ENCODE measurements around the gene OSBPL8.
"Not testable (repeated sequence)": the region's sequence is repeated elsewhere in the genome, so short reads cannot be mapped to it uniquely, and the experiment has no call there.

Gene OSBPL8

GRCh38 chr12:76495556-76495955, 64.0 kb downstream of the OSBPL8 start:
- no peak overlapping the region for H3K27ac Mint-ChIP-seq
- peaks cover 4% of the 10 kb centered on the region for H3K4me1 Mint-ChIP-seq (ENCODE audit: low read depth)
- H3K36me3 Mint-ChIP-seq (ENCODE audit: low read depth), result peaks cover 27% of the 10 kb centered on the region
- no peak overlapping the region for H3K4me3 Mint-ChIP-seq
- H3K9me3 Mint-ChIP-seq, result peaks cover 24% of the 10 kb centered on the region
- DNase-seq (ENCODE audit: low spot score), result no peak
- no peaks in the 10 kb centered on the region for H3K27me3 Mint-ChIP-seq (ENCODE audit: low read depth)

- Mint-ChIP-seq H3K9me3 (peaks cover 24% of the 10 kb centered on the region), H3K27me3 (ENCODE audit: low read depth) (no peaks in the 10 kb centered on the region), H3K36me3 (ENCODE audit: low read depth) (peaks cover 42% of the 10 kb centered on the region), H3K4me3 (no peak overlapping the region), H3K27ac (no peak overlapping the region), H3K4me1 (ENCODE audit: low read depth) (peaks cover 4% of the 10 kb centered on the region)
- DNase-seq (ENCODE audit: low spot score), result no peak
These were observed 68.3 kb downstream of the OSBPL8 start for GRCh38 chr12:76491292-76491691.

DNA sequence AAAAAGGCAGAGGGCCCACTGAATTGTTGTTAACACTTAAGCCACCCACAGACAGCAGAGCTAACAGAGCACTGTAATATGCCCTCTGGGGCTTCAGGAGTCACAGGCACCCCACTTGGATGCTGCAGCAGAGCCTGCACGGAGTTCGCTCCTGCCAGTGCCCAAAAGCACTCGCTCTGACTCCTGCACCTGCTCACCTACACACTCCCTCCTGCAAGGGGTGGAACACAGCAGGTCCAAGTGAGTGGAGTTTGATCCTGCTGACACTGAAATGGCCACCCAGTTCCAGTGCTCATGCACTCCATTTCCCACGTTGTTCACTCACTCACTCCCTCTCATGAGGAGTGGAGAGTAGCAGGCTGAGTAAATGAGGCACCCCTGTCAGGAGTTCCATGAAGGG, 68.8 kb downstream of the OSBPL8 start:
- peaks cover 42% of the 10 kb centered on the region for H3K36me3 Mint-ChIP-seq (ENCODE audit: low read depth)
- no peak overlapping the region for H3K27ac Mint-ChIP-seq
- no peak overlapping the region for H3K4me3 Mint-ChIP-seq
- peaks cover 23% of the 10 kb centered on the region for H3K9me3 Mint-ChIP-seq
- H3K4me1 Mint-ChIP-seq (ENCODE audit: low read depth), result peaks cover 6% of the 10 kb centered on the region
- no peak for DNase-seq (ENCODE audit: low spot score)
- H3K27me3 Mint-ChIP-seq (ENCODE audit: low read depth), result no peaks in the 10 kb centered on the region

- DNase-seq (ENCODE audit: low spot score), result no peak
- H3K4me3 Mint-ChIP-seq, result no peak overlapping the region
- peaks cover 18% of the 10 kb centered on the region for H3K9me3 Mint-ChIP-seq
- no peak overlapping the region for H3K27ac Mint-ChIP-seq
- H3K4me1 Mint-ChIP-seq (ENCODE audit: low read depth), result peaks cover 6% of the 10 kb centered on the region
- H3K27me3 Mint-ChIP-seq (ENCODE audit: low read depth), result no peaks in the 10 kb centered on the region
- H3K36me3 Mint-ChIP-seq (ENCODE audit: low read depth), result peaks cover 40% of the 10 kb centered on the region
These were observed 69.8 kb downstream of the OSBPL8 start for GRCh38 chr12:76489737-76490136.

GRCh38 chr12:76486011-76486410, 73.6 kb downstream of the OSBPL8 start:
- no peak overlapping the region for H3K27ac Mint-ChIP-seq
- no peak overlapping the region for H3K4me3 Mint-ChIP-seq
- peaks cover 5% of the 10 kb centered on the region for H3K4me1 Mint-ChIP-seq (ENCODE audit: low read depth)
- H3K9me3 Mint-ChIP-seq, result no peaks in the 10 kb centered on the region
- peaks cover 25% of the 10 kb centered on the region for H3K36me3 Mint-ChIP-seq (ENCODE audit: low read depth)
- H3K27me3 Mint-ChIP-seq (ENCODE audit: low read depth), result no peaks in the 10 kb centered on the region
- DNase-seq (ENCODE audit: low spot score), result no peak

DNA sequence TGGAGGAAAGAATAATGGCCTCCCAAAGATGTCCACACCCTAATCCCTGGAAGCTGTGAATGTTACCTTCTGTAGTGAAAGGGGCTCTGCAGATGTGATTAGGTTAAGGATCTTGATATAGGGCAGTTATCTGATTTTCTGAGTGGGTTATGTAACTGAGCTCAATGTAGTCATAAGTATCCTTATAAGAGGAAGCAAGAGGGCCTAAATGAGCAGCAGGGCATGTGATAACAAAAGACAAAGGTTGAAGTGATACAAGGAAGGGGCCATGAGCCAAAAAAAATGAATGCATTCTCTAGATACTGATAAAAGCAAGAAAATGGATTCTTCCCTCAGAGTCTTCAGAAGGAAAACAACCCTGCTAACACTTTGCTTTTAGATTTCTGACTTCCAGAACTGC, 78.8 kb downstream of the OSBPL8 start:
- peaks cover 5% of the 10 kb centered on the region for H3K4me1 Mint-ChIP-seq (ENCODE audit: low read depth)
- H3K4me3 Mint-ChIP-seq, result no peak overlapping the region
- no peak overlapping the region for H3K27ac Mint-ChIP-seq
- H3K36me3 Mint-ChIP-seq (ENCODE audit: low read depth), result peaks cover 8% of the 10 kb centered on the region
- H3K27me3 Mint-ChIP-seq (ENCODE audit: low read depth), result no peaks in the 10 kb centered on the region
- no peaks in the 10 kb centered on the region for H3K9me3 Mint-ChIP-seq
- no peak for DNase-seq (ENCODE audit: low spot score)

DNA sequence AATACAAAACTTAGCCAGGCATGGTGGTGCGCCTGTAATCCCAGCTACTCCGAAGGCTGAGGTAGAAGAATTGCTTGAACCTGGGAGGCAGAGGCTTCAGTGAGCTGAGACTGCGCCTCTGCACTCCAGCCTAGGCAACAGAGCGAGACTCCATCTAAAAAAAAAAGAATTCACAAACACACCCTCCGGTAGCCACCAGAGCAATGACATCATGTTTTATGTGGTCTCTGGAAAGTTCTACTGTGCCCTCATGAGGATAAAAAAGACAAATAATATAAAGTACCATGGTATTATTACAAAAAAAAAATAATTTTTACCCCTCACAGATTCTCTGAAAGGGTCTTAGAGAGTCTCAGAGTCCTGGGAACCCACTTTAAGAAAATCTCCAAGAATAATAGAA, 81.5 kb downstream of the OSBPL8 start:
- H3K36me3 Mint-ChIP-seq (ENCODE audit: low read depth), result peaks cover 5% of the 10 kb centered on the region
- no peak overlapping the region for H3K27ac Mint-ChIP-seq
- no peak overlapping the region for H3K4me3 Mint-ChIP-seq
- peaks cover 5% of the 10 kb centered on the region for H3K4me1 Mint-ChIP-seq (ENCODE audit: low read depth)
- H3K9me3 Mint-ChIP-seq, result no peaks in the 10 kb centered on the region
- no peaks in the 10 kb centered on the region for H3K27me3 Mint-ChIP-seq (ENCODE audit: low read depth)
- no peak for DNase-seq (ENCODE audit: low spot score)

DNA sequence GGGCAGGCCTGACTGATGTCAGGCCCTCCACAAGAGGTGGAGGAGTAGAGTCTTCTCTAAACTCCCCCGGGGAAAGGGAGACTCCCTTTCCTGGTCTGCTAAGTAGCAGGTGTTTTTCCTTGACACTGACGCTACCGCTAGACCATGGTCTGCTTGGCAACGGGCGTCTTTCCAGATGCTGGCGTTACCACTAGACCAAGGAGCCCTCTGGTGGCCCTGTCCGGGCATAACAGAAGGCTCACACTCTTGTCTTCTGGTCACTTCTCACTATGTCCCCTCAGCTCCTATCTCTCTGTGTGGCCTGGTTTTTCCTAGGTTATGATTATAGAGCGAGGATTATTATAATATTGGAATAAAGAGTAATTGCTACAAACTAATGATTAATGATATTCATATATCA, 86.7 kb downstream of the OSBPL8 start:
- H3K36me3 Mint-ChIP-seq (ENCODE audit: low read depth); DNase-seq (ENCODE audit: low spot score); H3K27ac Mint-ChIP-seq; H3K4me1 Mint-ChIP-seq (ENCODE audit: low read depth); H3K4me3 Mint-ChIP-seq; H3K9me3 Mint-ChIP-seq; H3K27me3 Mint-ChIP-seq (ENCODE audit: low read depth): not testable (repeated sequence)

DNA sequence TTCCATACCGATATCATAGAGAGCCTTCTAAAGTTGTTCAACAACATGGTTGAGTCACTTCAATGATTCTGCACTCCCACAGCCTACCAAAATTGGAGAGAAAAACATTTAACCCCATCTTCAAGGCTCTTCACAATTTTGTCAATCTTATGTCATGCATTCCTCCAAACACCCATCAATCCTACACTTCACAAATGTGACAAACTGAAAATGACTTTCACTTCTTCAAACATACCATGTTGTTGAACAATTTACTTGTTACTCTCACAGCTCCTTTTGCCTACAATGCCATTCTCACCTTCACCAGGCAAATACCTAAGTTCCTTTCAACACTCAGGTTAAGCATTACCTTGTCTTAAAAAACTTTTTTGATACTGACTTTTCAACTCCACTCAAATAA, 88.0 kb downstream of the OSBPL8 start:
- no peak overlapping the region for H3K27ac Mint-ChIP-seq
- H3K9me3 Mint-ChIP-seq, result no peaks in the 10 kb centered on the region
- peaks cover 8% of the 10 kb centered on the region for H3K4me1 Mint-ChIP-seq (ENCODE audit: low read depth)
- no peak for DNase-seq (ENCODE audit: low spot score)
- no peak overlapping the region for H3K4me3 Mint-ChIP-seq
- H3K27me3 Mint-ChIP-seq (ENCODE audit: low read depth), result no peaks in the 10 kb centered on the region
- H3K36me3 Mint-ChIP-seq (ENCODE audit: low read depth), result peaks cover 2% of the 10 kb centered on the region

DNA sequence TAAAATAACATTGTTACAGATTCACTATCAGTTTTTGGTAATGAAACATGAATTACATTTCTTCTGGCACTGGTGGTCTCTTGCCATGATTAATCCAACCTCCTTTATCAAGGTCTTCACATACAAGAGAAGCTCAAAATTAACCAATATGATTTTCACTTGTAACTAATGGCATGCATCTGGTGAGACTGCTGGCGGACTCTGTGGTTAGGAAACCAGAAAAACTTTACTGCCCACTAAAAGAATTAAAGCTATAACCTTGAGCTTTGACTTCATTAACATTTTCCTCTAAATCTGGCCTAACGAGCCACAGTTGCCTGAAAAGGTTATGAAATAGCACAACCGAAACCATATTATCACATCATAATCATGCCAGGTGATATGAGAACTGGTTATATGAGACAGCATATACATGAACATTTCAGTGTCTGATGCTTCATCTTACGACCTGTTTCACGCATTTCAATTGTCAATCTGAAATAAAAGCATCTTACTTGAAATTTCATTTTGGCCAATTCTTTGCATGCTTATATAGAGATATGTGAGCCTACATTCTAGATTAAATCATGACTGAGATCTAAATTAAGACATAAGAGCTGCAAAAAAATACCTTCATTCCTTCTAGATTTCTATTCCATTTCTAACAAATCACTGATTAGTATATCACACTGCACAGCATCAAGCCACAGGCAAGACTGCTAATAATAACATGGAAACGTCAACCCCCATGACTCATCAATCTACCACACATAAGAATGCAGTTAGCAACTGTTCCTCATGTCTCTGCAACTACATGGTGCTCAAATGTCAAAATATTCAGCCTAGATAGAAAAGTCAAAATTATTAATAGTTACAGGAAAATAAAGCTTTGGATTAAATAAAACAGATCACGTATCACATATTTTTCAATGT, 89.3 kb downstream of the OSBPL8 start:
- H3K27ac Mint-ChIP-seq, result no peak overlapping the region

DNA sequence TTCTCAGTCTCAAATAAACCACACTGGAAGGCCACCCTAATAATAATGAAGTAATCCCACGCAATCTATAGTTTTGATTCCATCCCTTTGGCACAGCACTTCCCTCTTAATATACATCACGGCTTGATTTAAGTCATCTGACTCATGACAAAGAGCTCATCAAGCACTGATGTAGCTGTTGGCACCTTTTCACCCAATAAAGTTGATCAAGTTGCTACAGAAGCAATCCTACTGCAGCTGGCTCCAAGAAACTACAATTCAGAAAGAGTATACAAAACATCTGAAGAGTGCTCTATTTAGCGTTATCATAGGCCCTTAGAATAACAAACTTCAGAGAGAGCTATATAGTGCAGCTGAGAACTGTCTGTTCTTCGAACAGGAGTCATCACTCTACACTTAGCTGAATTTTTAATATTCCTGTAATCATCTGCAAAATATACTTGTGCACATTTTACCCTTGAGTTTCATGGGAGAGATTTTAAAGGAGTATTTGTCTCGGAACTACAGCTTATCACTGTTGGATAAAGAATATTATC, 94.9 kb downstream of the OSBPL8 start:
- Mint-ChIP-seq H3K4me3 (no peak overlapping the region), H3K27me3 (ENCODE audit: low read depth) (no peaks in the 10 kb centered on the region), H3K27ac (no peak overlapping the region), H3K4me1 (ENCODE audit: low read depth) (peaks cover 20% of the 10 kb centered on the region), H3K9me3 (no peaks in the 10 kb centered on the region), H3K36me3 (ENCODE audit: low read depth) (no peaks in the 10 kb centered on the region)
- DNase-seq (ENCODE audit: low spot score), result no peak

More for the DNA sequence above, 89.3 kb downstream of the OSBPL8 start:
- Mint-ChIP-seq H3K27me3 (ENCODE audit: low read depth) (no peaks in the 10 kb centered on the region), H3K9me3 (no peaks in the 10 kb centered on the region), H3K4me1 (ENCODE audit: low read depth) (peaks cover 8% of the 10 kb centered on the region), H3K36me3 (ENCODE audit: low read depth) (no peaks in the 10 kb centered on the region), H3K4me3 (no peak overlapping the region)
- DNase-seq (ENCODE audit: low spot score), result no peak

- no peaks in the 10 kb centered on the region for H3K27me3 Mint-ChIP-seq (ENCODE audit: low read depth)
- DNase-seq (ENCODE audit: low spot score), result no peak
- no peak overlapping the region for H3K4me3 Mint-ChIP-seq
- H3K9me3 Mint-ChIP-seq, result no peaks in the 10 kb centered on the region
- no peaks in the 10 kb centered on the region for H3K36me3 Mint-ChIP-seq (ENCODE audit: low read depth)
- no peak overlapping the region for H3K27ac Mint-ChIP-seq
- peaks cover 19% of the 10 kb centered on the region for H3K4me1 Mint-ChIP-seq (ENCODE audit: low read depth)
These were observed 96.8 kb downstream of the OSBPL8 start for GRCh38 chr12:76462668-76463224.

- Mint-ChIP-seq H3K27ac (no peak overlapping the region), H3K9me3 (no peaks in the 10 kb centered on the region), H3K4me1 (ENCODE audit: low read depth) (peaks cover 17% of the 10 kb centered on the region), H3K36me3 (ENCODE audit: low read depth) (no peaks in the 10 kb centered on the region), H3K4me3 (no peak overlapping the region), H3K27me3 (ENCODE audit: low read depth) (no peaks in the 10 kb centered on the region)
- DNase-seq (ENCODE audit: low spot score), result no peak
These were observed 98.8 kb downstream of the OSBPL8 start for GRCh38 chr12:76460807-76461206.

GRCh38 chr12:76457818-76458217, 101.8 kb downstream of the OSBPL8 start:
- H3K4me3 Mint-ChIP-seq, result no peak overlapping the region
- H3K36me3 Mint-ChIP-seq (ENCODE audit: low read depth), result no peaks in the 10 kb centered on the region
- peaks cover 13% of the 10 kb centered on the region for H3K4me1 Mint-ChIP-seq (ENCODE audit: low read depth)
- H3K27ac Mint-ChIP-seq, result no peak overlapping the region
- no peaks in the 10 kb centered on the region for H3K9me3 Mint-ChIP-seq
- DNase-seq (ENCODE audit: low spot score), result no peak
- H3K27me3 Mint-ChIP-seq (ENCODE audit: low read depth), result no peaks in the 10 kb centered on the region

Measured in T-helper 2 cell treated with Interferon-gamma antibody and Interleukin-4, amounts not matched to agents 5 μg/mL and 100 μg/mL, for 36 hours (primary cell).